ENCODE results near the gene ZBTB4. TPM values are rescaled to one million over a fixed set of nuclear protein-coding genes. Genes with fewer than 3 reads are reported as not detected.

Gene ZBTB4
- total RNA-seq, 1 experiment from 2014 or later, result 9.0 TPM

DNA sequence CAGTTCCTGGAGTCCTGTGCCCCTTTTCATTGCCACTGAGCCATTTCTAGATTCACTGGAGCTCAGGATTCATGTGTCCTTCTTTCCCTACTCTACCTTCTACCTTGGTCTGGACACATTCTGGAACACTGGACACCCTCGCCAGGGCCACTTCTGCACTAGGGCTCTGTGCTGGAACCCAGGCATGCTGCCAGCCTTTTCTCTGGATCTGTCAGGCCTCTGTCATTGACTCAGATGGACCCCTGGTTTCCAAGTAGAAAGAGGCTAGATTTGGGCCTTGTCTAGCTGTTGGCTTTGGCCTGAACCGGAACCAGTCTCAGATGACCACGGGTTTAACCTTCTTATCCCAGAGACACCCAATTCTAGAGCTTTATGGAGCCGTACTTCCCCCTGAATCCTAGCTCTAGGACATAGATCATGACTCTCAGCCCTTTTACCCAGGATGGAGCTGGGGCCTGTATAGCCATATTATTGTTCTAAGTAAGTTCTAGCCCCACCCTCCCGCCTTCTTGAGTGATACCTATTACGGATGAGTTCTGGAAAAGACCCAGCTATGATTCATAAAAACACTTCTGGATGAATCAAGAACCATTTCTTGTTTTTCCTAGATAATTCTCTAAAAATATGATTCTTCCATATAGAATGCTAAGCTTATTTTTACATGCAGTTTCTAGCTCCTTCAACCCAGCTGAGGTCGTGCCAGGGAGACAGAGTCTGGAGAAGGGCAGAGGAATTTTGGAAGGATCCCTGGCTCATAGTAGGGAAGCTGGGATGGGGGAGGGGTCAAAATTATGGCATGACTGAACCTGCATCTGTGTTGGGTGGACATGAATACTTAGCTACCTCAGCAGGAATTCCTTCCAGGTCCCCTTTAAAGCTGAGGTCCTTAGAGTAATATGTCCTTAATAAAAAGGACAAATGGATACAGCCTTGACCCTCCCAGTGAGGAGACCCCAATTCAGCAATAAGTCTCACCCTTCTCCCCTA lies 35.6 kb downstream of the ZBTB4 start:
- DNase-seq, result no peak
- no peak overlapping the region for H3K4me3 ChIP-seq (ENCODE audit: insufficient read depth, low read depth, low read length)
- H3K27me3 ChIP-seq (ENCODE audit: control insufficient read depth, insufficient read depth, low read length), result peaks cover 42% of the 10 kb centered on the region
- H3K36me3 ChIP-seq (replicated peaks; ENCODE audit: control insufficient read depth, insufficient read depth, low read length), result no peaks in the 10 kb centered on the region

GRCh38 chr17:7442142-7442541 lies 37.3 kb downstream of the ZBTB4 start:
- no peak for DNase-seq
- Histone ChIP-seq H3K27me3 (ENCODE audit: control insufficient read depth, insufficient read depth, low read length) (peaks cover 50% of the 10 kb centered on the region), H3K36me3 (replicated peaks; ENCODE audit: control insufficient read depth, insufficient read depth, low read length) (no peaks in the 10 kb centered on the region)

DNA sequence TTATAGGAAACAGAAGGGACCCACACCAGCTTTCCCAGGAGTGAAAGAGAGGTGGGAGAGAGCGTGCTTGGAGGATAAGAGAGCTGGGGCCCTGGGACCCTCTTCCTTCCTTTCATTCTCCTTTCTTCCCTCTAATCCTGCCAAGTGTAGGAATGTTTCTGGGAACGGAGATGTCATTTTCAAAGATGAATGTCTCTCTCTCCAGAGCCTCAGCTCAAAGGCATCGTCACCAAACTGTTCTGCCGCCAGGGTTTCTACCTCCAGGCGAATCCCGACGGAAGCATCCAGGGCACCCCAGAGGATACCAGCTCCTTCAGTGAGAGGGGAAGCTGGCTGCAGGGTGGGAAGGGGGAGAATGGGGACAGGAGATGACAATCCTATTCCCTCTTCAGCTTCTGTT lies 38.2 kb downstream of the ZBTB4 start:
- DNase-seq, result no peak
- no peaks in the 10 kb centered on the region for H3K36me3 ChIP-seq (replicated peaks; ENCODE audit: control insufficient read depth, insufficient read depth, low read length)
- peak overlapping the region; percentile 74 for H3K4me3 ChIP-seq (ENCODE audit: insufficient read depth, low read depth, low read length)
- H3K27me3 ChIP-seq (ENCODE audit: control insufficient read depth, insufficient read depth, low read length), result peaks cover 49% of the 10 kb centered on the region

More at GRCh38 chr17:7442142-7442541, 37.3 kb downstream of the ZBTB4 start:
- no peak overlapping the region for H3K4me3 ChIP-seq (ENCODE audit: insufficient read depth, low read depth, low read length)

GRCh38 chr17:7440834-7441195 lies 38.6 kb downstream of the ZBTB4 start:
- Histone ChIP-seq H3K36me3 (replicated peaks; ENCODE audit: control insufficient read depth, insufficient read depth, low read length) (no peaks in the 10 kb centered on the region), H3K4me3 (ENCODE audit: insufficient read depth, low read depth, low read length) (peak overlapping the region; percentile 74), H3K27me3 (ENCODE audit: control insufficient read depth, insufficient read depth, low read length) (peaks cover 49% of the 10 kb centered on the region)
- DNase-seq, result peak; percentile 86

DNA sequence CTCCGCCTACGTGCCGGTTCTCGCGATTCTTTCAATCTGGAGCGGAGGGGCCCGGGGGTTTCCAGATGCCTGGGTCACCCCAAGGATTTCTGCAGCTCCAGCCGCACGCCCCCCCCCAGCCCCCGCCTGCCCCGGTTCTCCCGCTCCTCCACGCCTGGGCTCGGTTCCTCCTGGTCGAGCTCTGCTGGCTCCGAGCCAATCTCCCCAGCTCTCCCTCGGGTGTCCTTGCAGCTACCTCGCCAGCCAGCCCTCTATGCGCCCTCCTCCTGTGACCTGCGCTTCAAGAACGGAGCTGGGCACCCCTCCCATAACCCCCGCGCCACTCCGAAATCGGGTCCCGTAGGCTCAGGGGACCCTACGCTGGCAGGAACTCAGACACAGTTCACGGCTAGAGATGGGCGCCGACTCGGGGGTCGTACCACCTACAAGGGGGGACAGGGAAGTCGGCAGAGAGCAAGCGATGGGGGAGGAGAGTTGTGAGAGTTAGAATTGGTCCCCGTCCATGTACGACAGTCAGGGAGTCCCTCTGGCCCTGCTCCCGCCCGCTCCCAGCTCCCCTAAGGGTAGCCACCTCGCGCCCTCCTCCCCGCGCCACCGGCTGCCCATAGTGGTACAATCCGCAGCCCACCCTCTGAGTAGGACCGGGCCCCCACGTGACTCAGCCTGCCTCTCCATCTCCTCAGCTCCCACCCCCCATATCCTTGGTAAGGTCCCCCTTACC lies 39.2 kb downstream of the ZBTB4 start:
- Histone ChIP-seq H3K4me3 (ENCODE audit: insufficient read depth, low read depth, low read length) (peak overlapping the region; percentile 74), H3K36me3 (replicated peaks; ENCODE audit: control insufficient read depth, insufficient read depth, low read length) (no peaks in the 10 kb centered on the region), H3K27me3 (ENCODE audit: control insufficient read depth, insufficient read depth, low read length) (peaks cover 48% of the 10 kb centered on the region)
- peak; percentile 91 for DNase-seq

- peaks cover 47% of the 10 kb centered on the region for H3K27me3 ChIP-seq (ENCODE audit: control insufficient read depth, insufficient read depth, low read length)
- H3K4me3 ChIP-seq (ENCODE audit: insufficient read depth, low read depth, low read length), result peak within 1 kb of the TSS; percentile 74
- H3K36me3 ChIP-seq (replicated peaks; ENCODE audit: control insufficient read depth, insufficient read depth, low read length), result no peaks in the 10 kb centered on the region
- peak; percentile 68 for DNase-seq
Observed at GRCh38 chr17:7439462-7440112, 39.8 kb downstream of the ZBTB4 start, which contains the start of gene FGF11. Gene FGF11 (plus strand): TSS chr17:7439512. CDS start chr17:7439621, 109 bp downstream.

GRCh38 chr17:7438656-7439460 lies 40.6 kb downstream of the ZBTB4 start:
- DNase-seq, result no peak
- Histone ChIP-seq H3K27me3 (ENCODE audit: control insufficient read depth, insufficient read depth, low read length) (peaks cover 44% of the 10 kb centered on the region), H3K36me3 (replicated peaks; ENCODE audit: control insufficient read depth, insufficient read depth, low read length) (no peaks in the 10 kb centered on the region), H3K4me3 (ENCODE audit: insufficient read depth, low read depth, low read length) (peak overlapping the region; percentile 74)

- Histone ChIP-seq H3K36me3 (replicated peaks; ENCODE audit: control insufficient read depth, insufficient read depth, low read length) (no peaks in the 10 kb centered on the region), H3K4me3 (ENCODE audit: insufficient read depth, low read depth, low read length) (peak overlapping the region; percentile 74), H3K27me3 (ENCODE audit: control insufficient read depth, insufficient read depth, low read length) (peaks cover 41% of the 10 kb centered on the region)
- DNase-seq, result peak; percentile 92
Observed at GRCh38 chr17:7437950-7438614, 41.3 kb downstream of the ZBTB4 start.

DNA sequence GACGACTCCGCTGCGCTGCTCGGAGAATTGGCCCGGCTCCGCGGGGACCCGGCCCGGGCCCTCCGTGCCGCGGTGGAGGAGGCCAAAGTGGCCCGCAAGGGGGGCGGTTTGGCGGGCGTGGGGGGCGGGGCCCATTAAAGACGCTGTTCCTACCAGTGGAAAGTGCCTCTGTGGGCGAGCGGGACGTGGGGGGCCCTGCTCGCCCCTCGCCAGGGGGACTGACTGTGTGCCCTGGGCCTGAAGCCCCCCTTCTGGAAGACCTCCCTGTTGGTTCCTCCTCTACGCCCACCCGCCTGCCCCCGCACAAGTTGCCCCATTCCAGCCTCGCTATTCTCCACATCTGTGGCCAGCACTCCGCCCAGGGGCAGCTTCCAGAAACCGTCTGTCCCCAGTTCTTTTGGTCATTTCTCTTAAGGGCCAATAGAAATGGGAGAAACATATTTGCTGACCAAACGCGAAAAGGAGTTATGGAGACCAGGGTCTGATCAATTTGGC lies 42.0 kb downstream of the ZBTB4 start:
- Histone ChIP-seq H3K36me3 (replicated peaks; ENCODE audit: control insufficient read depth, insufficient read depth, low read length) (no peaks in the 10 kb centered on the region), H3K4me3 (ENCODE audit: insufficient read depth, low read depth, low read length) (peak overlapping the region; percentile 74), H3K27me3 (ENCODE audit: control insufficient read depth, insufficient read depth, low read length) (peaks cover 41% of the 10 kb centered on the region)
- no peak for DNase-seq

- H3K27me3 ChIP-seq (ENCODE audit: control insufficient read depth, insufficient read depth, low read length), result peaks cover 40% of the 10 kb centered on the region
- H3K4me3 ChIP-seq (ENCODE audit: insufficient read depth, low read depth, low read length), result peak overlapping the region; percentile 74
- DNase-seq, result peak; percentile 95
- H3K36me3 ChIP-seq (replicated peaks; ENCODE audit: control insufficient read depth, insufficient read depth, low read length), result no peaks in the 10 kb centered on the region
Observed at GRCh38 chr17:7436556-7437368, 42.7 kb downstream of the ZBTB4 start.

- DNase-seq, result peak; percentile 90
- H3K27me3 ChIP-seq (ENCODE audit: control insufficient read depth, insufficient read depth, low read length), result peaks cover 38% of the 10 kb centered on the region
- no peaks in the 10 kb centered on the region for H3K36me3 ChIP-seq (replicated peaks; ENCODE audit: control insufficient read depth, insufficient read depth, low read length)
- H3K4me3 ChIP-seq (ENCODE audit: insufficient read depth, low read depth, low read length), result peak overlapping the region; percentile 74
Observed at GRCh38 chr17:7435676-7436555, 43.5 kb downstream of the ZBTB4 start.

DNA sequence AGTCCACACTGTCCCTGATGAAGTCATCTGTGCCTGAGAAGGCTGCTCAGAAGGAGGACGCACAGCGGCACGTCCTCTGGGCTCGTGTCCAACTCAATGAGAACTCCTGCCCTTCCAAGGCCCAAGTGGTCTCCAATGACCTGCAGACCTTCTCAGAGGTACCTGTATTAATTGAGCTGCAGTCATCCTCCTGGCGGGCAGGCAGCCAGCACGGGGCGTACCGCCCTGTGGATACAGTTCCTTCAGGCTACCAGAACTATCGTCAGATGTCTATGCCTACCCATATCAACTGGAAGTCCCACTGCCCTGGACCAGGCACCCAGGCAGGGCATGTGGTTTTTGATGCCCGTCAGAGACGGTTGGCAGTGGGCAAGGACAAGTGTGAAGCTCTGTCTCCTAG lies 47.1 kb downstream of the ZBTB4 start:
- Histone ChIP-seq H3K36me3 (replicated peaks; ENCODE audit: control insufficient read depth, insufficient read depth, low read length) (no peaks in the 10 kb centered on the region), H3K27me3 (ENCODE audit: control insufficient read depth, insufficient read depth, low read length) (peaks cover 12% of the 10 kb centered on the region; the same call in 1 of the 2 replicates), H3K4me3 (ENCODE audit: insufficient read depth, low read depth, low read length) (no peak overlapping the region)
- no peak for DNase-seq
